GM12878 (cell line): ENCODE results near the gene IGF2BP1. TPM values are rescaled to one million over a fixed set of nuclear protein-coding genes. Genes with fewer than 3 reads are reported as not detected.
"Not testable (repeated sequence)": the region's sequence is repeated elsewhere in the genome, so short reads cannot be mapped to it uniquely, and the experiment has no call there.

Experiments used
- ATAC-seq: fragments of 200-7000 bp; cut with Tn5 transposase; 3 replicates; pipeline ENCODE4 v1.9.1; 2020; ENCODE audit warnings: mild to moderate bottlenecking, moderate library complexity
- BruUV-seq: library from RNA; stranded (reverse); fragments of 400-500 nt; replicated peaks from 2 replicates; lab custom pipeline; 2021; lab: Mats Ljungman, UMichigan
- CTCF ChIA-PET: fragments of 300-600 bp; sonication (Branson Sonifier 250); formaldehyde crosslinking; extraction: SDS; loops from one replicate; lab custom pipeline; 2021; ENCODE audit warnings: inconsistent platforms; lab: Yijun Ruan, JAX
- POLR2A ChIA-PET: fragments of 350-600 bp; formaldehyde crosslinking; extraction: SDS; loops from one replicate; lab custom pipeline; 2021; ENCODE audit warnings: inconsistent platforms; lab: Charles Lee
- RAD21 ChIA-PET: fragments of 300-600 bp; sonication (Branson Sonifier 250); formaldehyde crosslinking; loops from one replicate; lab custom pipeline; 2023; ENCODE audit warnings: antibody characterized with exemption; ENCODE audit not compliant: unreplicated experiment; lab: Charles Lee
- SMC1A ChIA-PET: fragments of 300-600 bp; sonication (Branson Sonifier 250); formaldehyde crosslinking; loops from one replicate; lab custom pipeline; 2023; ENCODE audit not compliant: unreplicated experiment, uncharacterized antibody; lab: Charles Lee
- DNase-seq: peaks from one replicate; pipeline ENCODE4 v3.0.0-alpha.2; 2011; ENCODE audit warnings: low read depth, low spot score
- FAIRE-seq: peaks from 3 replicates; lab custom pipeline; 2011; peaks lifted over from hg19 to GRCh38; lab: Jason Lieb, UNC
- H2AFZ ChIP-seq: 2 replicates; pipeline ENCODE4 v1.6.0; 2011; ENCODE audit warnings: low read depth, low read length, control low read depth; ENCODE audit not compliant: control insufficient read depth
- H3K27ac ChIP-seq: 2 replicates; pipeline ENCODE4 v1.5.1; 2011; ENCODE audit warnings: control low read depth; ENCODE audit not compliant: control insufficient read depth, insufficient read depth
- H3K27me3 ChIP-seq, 2 experiments: replicated peaks in 1 of 2; 2 replicates each; pipeline versions ENCODE4 v1.6.0 to v1.6.1; 2011; ENCODE audit warnings: low read length in 1 of 2; ENCODE audit not compliant: control insufficient read depth in 2 of 2, insufficient read depth in 2 of 2
- H3K36me3 ChIP-seq, 2 experiments: 2 replicates each; pipeline ENCODE4 v1.5.1; 2011; ENCODE audit warnings: low read length in 1 of 2; ENCODE audit not compliant: control insufficient read depth in 2 of 2, insufficient read depth in 2 of 2
- H3K4me1 ChIP-seq: 2 replicates; pipeline ENCODE4 v1.6.1; 2011; ENCODE audit warnings: mild to moderate bottlenecking, low read length, moderate library complexity, mixed read lengths; ENCODE audit not compliant: control insufficient read depth, insufficient read depth
- H3K4me2 ChIP-seq: 2 replicates; pipeline ENCODE4 v1.6.0; 2011; ENCODE audit warnings: control low read depth; ENCODE audit not compliant: control insufficient read depth, insufficient read depth
- H3K4me3 ChIP-seq: fragments of 200-600 bp; sonication (generic); 2 replicates; pipeline ENCODE4 v1.5.1; 2016
- H3K79me2 ChIP-seq: 2 replicates; pipeline ENCODE4 v1.6.0; 2011; ENCODE audit warnings: low read length; ENCODE audit not compliant: control insufficient read depth, insufficient read depth
- H3K9ac ChIP-seq: 2 replicates; pipeline ENCODE4 v1.8.0; 2011; ENCODE audit warnings: low read length, control low read depth, mixed read lengths; ENCODE audit not compliant: control insufficient read depth, insufficient read depth
- H3K9me3 ChIP-seq: replicated peaks from 3 replicates; pipeline ENCODE4 v1.5.1; 2011; ENCODE audit warnings: mild to moderate bottlenecking, low read length; ENCODE audit not compliant: control insufficient read depth, insufficient read depth
- H4K20me1 ChIP-seq: 2 replicates; pipeline ENCODE4 v1.6.0; 2011; ENCODE audit not compliant: control insufficient read depth, insufficient read depth
- CHD4 ChIP-seq: fragments of 200-600 bp; sonication (generic); IDR thresholded peaks from 2 replicates; pipeline ENCODE4 v1.6.1; 2016; ENCODE audit warnings: mild to moderate bottlenecking
- ESRRA ChIP-seq: IDR thresholded peaks from 2 replicates; pipeline ENCODE4 v1.6.1; 2012; ENCODE audit warnings: mild to moderate bottlenecking, low read length, improper control_type of control experiment
- IRF3 ChIP-seq: fragments of 450-650 bp; IDR thresholded peaks from 2 replicates; pipeline ENCODE4 v1.6.1; 2014; ENCODE audit warnings: mild to moderate bottlenecking
- NBN ChIP-seq: fragments of 450-650 bp; IDR thresholded peaks from 2 replicates; pipeline ENCODE4 v1.6.1; 2016
- RB1 ChIP-seq: fragments of 450-650 bp; formaldehyde crosslinking; IDR thresholded peaks from 2 replicates; pipeline ENCODE4 v1.6.1; 2017; ENCODE audit warnings: mild to moderate bottlenecking, borderline replicate concordance
- RUNX3 ChIP-seq: IDR thresholded peaks from 2 replicates; pipeline ENCODE4 v1.6.1; 2012; ENCODE audit warnings: low read length, inconsistent platforms
- SRF ChIP-seq, 2 experiments: IDR thresholded peaks; 2 replicates each; pipeline ENCODE4 v1.6.1; 2011; ENCODE audit warnings: low read depth in 2 of 2, low read length in 2 of 2, mild to moderate bottlenecking in 1 of 2, moderate library complexity in 1 of 2
- USF2 ChIP-seq: IDR thresholded peaks from 2 replicates; pipeline ENCODE4 v1.6.1; 2011; ENCODE audit warnings: low read depth, low read length, improper control_type of control experiment, borderline replicate concordance
- ZNF217 ChIP-seq: fragments of 450-650 bp; IDR thresholded peaks from 2 replicates; pipeline ENCODE4 v1.6.1; 2017; ENCODE audit warnings: antibody characterized with exemption, mild to moderate bottlenecking
- ZNF622 ChIP-seq: fragments of 450-650 bp; IDR thresholded peaks from 2 replicates; pipeline ENCODE4 v1.6.1; 2017; ENCODE audit warnings: mild to moderate bottlenecking, inconsistent platforms
- WGBS: methylation state at CpG from one replicate; pipeline ENCODE4 v1.1.6; 2016; ENCODE audit warnings: low lambda C conversion rate; ENCODE audit not compliant: insufficient replicate concordance, insufficient coverage; ENCODE audit errors: missing lambda C conversion rate; 5-methylcytosine and 5-hydroxymethylcytosine counted together
- in situ Hi-C: fragments of 300-500 bp; cut with MboI; formaldehyde crosslinking; loops from 9 replicates; pipeline ENCODE4 v1.14.3; 2018; ENCODE audit warnings: mixed read lengths
- intact Hi-C: fragments of 100-400 bp; cut with micrococcal nuclease; formaldehyde crosslinking; loops from one replicate; pipeline ENCODE4 v1.14.2; 2022; ENCODE audit not compliant: unreplicated experiment
- polyA plus RNA-seq, 11 experiments: library from polyadenylated mRNA; depleted of rRNA in 4 of 11; unstranded in 6 of 11; stranded (reverse) in 5 of 11; fragments of >200 nt; fragmentation: Nextera tagmentation in 4 of 11; fragmentation: Illumina TruSeq in 1 of 11; extraction: Ambion mirVana in 4 of 11; extraction: Trizol in 1 of 11; gene quantifications; 1 replicate in 1 of 11; 2 replicates in 10 of 11; pipeline versions ENCODE4 v1.2.1 to v1.2.3, GENCODE V29; 2011 to 2016; ENCODE audit warnings: inconsistent platforms in 2 of 11, missing spikeins in 2 of 11, low read depth in 1 of 11
- total RNA-seq, 4 experiments: library from RNA; depleted of rRNA in 3 of 4; stranded (reverse); fragments of >200 nt in 3 of 4; fragmentation: Illumina TruSeq in 1 of 4; extraction: Trizol in 1 of 4; gene quantifications; 2 replicates each; pipeline versions ENCODE4 v1.2.1 to v1.2.3, GENCODE V29; 2013 to 2021
- TF ChIP-seq, protein P1 (sequence below): fragments of 450-650 bp; IDR thresholded peaks from 2 replicates; pipeline ENCODE4 v1.6.1; 2017; ENCODE audit warnings: borderline replicate concordance

Gene IGF2BP1
- total and polyA plus RNA-seq, 10 of the 15 experiments (the other 5 are each of a cell fraction or from before 2014, with no cell fraction given), result 0.04 to 2.4 (median 0.13) TPM; not detected in 1

GRCh38 chr17:49005140-49005539 lies 8.0 kb downstream of the IGF2BP1 start (continued):
- no peak for TF ChIP-seq SRF (IDR thresholded peaks at IDR 0.05; ENCODE audit: low read depth in 2 of 2, low read length in 2 of 2)

- POLR2A ChIA-PET, H3K4me1 ChIP-seq, H3K27me3 ChIP-seq, H3K36me3 ChIP-seq, H3K27ac ChIP-seq, H3K9ac ChIP-seq, BruUV-seq, FAIRE-seq, H3K4me3 ChIP-seq, H3K4me2 ChIP-seq, H3K79me2 ChIP-seq, intact Hi-C loops, H2AFZ ChIP-seq, H3K9me3 ChIP-seq, in situ Hi-C loops, DNase-seq, H4K20me1 ChIP-seq, ATAC-seq: not testable (repeated sequence)
- SMC1A ChIA-PET, result interaction anchor here (1.3 kb wide), 1 partner anchor 19 kb away, joined by 3 read pairs; no protein-coding TSS in a partner anchor
- CTCF ChIA-PET, result interaction anchor here (5.7 kb wide), 1 partner anchor 24 kb away, joined by 21 read pairs; no protein-coding TSS in a partner anchor
- 45% methylated on average over 5 of the region's 5 CpGs for WGBS
- RAD21 ChIA-PET, result interaction anchor here (0.6 to 1.2 kb wide), 2 partner anchors 10 to 127 kb away, joined by 3 read pairs; no protein-coding TSS in a partner anchor
Observed at GRCh38 chr17:49008908-49009307, 11.7 kb downstream of the IGF2BP1 start.

GRCh38 chr17:49012769-49013255 lies 15.6 kb downstream of the IGF2BP1 start:
- POLR2A ChIA-PET, result interaction anchor here (0.6 kb wide), 1 partner anchor 1094 kb away, joined by 3 read pairs; no protein-coding TSS in a partner anchor
- DNase-seq (no peak), FAIRE-seq (no peak), ATAC-seq (no peak)
- CTCF ChIA-PET, result interaction anchor here (1.6 to 1.8 kb wide), 2 partner anchors 23 to 334 kb away, joined by 5 read pairs; no protein-coding TSS in a partner anchor
- H3K4me3 ChIP-seq, result no peak overlapping the region
- intact Hi-C loops (no loop called here), in situ Hi-C loops (no loop called here)
- H4K20me1 ChIP-seq, result no peaks in the 10 kb centered on the region
- no peaks in the 10 kb centered on the region for H3K4me1 ChIP-seq
- no peak overlapping the region for H3K9ac ChIP-seq
- H2AFZ ChIP-seq, result no peak overlapping the region
- H3K36me3 ChIP-seq, result no peaks in the 10 kb centered on the region
- RAD21 ChIA-PET, result no interaction called here
- peaks cover 0 to 1% of the 10 kb centered on the region in 2 experiments; a peak in 2 of 4 replicates for H3K27me3 ChIP-seq
- no peak overlapping the region for H3K4me2 ChIP-seq
- SMC1A ChIA-PET, result no interaction called here
- no TSS peak for BruUV-seq
- H3K27ac ChIP-seq, result no peak overlapping the region
- H3K79me2 ChIP-seq, result no peaks in the 10 kb centered on the region
- no peaks in the 10 kb centered on the region for H3K9me3 ChIP-seq
- 50% methylated on average over 9 of the region's 9 CpGs for WGBS
- TF ChIP-seq NBN (no peak), CHD4 (no peak), ZNF217 (no peak), ZNF622 (no peak), USF2 (no peak), IRF3 (no peak), RB1 (no peak), ESRRA (no peak), RUNX3 (no peak)
- TF ChIP-seq, protein P1, sequence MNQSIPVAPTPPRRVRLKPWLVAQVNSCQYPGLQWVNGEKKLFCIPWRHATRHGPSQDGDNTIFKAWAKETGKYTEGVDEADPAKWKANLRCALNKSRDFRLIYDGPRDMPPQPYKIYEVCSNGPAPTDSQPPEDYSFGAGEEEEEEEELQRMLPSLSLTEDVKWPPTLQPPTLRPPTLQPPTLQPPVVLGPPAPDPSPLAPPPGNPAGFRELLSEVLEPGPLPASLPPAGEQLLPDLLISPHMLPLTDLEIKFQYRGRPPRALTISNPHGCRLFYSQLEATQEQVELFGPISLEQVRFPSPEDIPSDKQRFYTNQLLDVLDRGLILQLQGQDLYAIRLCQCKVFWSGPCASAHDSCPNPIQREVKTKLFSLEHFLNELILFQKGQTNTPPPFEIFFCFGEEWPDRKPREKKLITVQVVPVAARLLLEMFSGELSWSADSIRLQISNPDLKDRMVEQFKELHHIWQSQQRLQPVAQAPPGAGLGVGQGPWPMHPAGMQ, result no peak
